ENCODE measurements around the gene DLST. TPM values are rescaled to one million over a fixed set of nuclear protein-coding genes. Genes with fewer than 3 reads are reported as not detected.

The DLST gene
- total RNA-seq, 1 donor from 2014 or later = 35.6 TPM

Other genes starting within 250 kb of the DLST start
- 53.2 TPM for gene AREL1, start 168.8 kb upstream of the DLST start, total RNA-seq
- 15.6 TPM for gene FCF1, start 168.8 kb upstream of the DLST start, total RNA-seq
- 79.4 TPM for gene YLPM1, start 118.6 kb upstream of the DLST start, total RNA-seq
- gene PROX2, start 5.8 kb upstream of the DLST start, total RNA-seq = not detected
- gene RPS6KL1, start 41.3 kb downstream of the DLST start, total RNA-seq = 26.5 TPM
- gene PGF, start 73.7 kb downstream of the DLST start, total RNA-seq = 2.0 TPM
- gene EIF2B2, start 121.0 kb downstream of the DLST start, total RNA-seq = 20.3 TPM
- gene MLH3, start 169.6 kb downstream of the DLST start, total RNA-seq = 65.2 TPM
- 16.2 TPM for gene ACYP1, start 182.1 kb downstream of the DLST start, total RNA-seq
- gene ZC2HC1C, start 187.7 kb downstream of the DLST start, total RNA-seq = 2.8 TPM
- gene NEK9, start 245.1 kb downstream of the DLST start, total RNA-seq = 37.7 TPM